Lower leg skin (tissue), 3 donors: ENCODE measurements around the gene C19orf53.

ENCODE experiments used
- CTCF ChIP-seq, 3 donors: fragments of 450-650 bp; IDR thresholded peaks; one replicate each; pipeline ENCODE4 v1.5.1; 2016; ENCODE audit warnings: antibody characterized with exemption in 3 of 3, mild to moderate bottlenecking in 3 of 3, moderate library complexity in 2 of 3
- POLR2A ChIP-seq, 2 donors: fragments of 450-650 bp; IDR thresholded peaks; one replicate each; pipeline ENCODE4 v1.6.1; 2016 to 2017; ENCODE audit warnings: antibody characterized with exemption in 2 of 2, mild to moderate bottlenecking in 1 of 2, moderate library complexity in 1 of 2

GRCh38 chr19:13823901-13824300 is 49.6 kb downstream of the C19orf53 start:
- no peak for TF ChIP-seq CTCF (IDR thresholded peaks at IDR 0.05)
- TF ChIP-seq POLR2A (IDR thresholded peaks at IDR 0.05) = no peak
